WTC11 (cell line): ENCODE results near the gene ATF4. TPM values are rescaled to one million over a fixed set of nuclear protein-coding genes. Genes with fewer than 3 reads are reported as not detected.

Experiments
- ATAC-seq: fragments of 200-7000 bp; cut with Tn5 transposase; 2 replicates; pipeline ENCODE4 v1.10.0; 2021; ENCODE audit warnings: mild to moderate bottlenecking, moderate library complexity
- CTCF ChIA-PET: fragments of 300-600 bp; sonication (Branson Sonifier 250); formaldehyde crosslinking; loops from one replicate; lab custom pipeline; 2021; ENCODE audit warnings: antibody characterized with exemption; lab: Charles Lee
- POLR2A ChIA-PET: fragments of 350-600 bp; sonication (Branson Sonifier 250); formaldehyde crosslinking; loops from one replicate; lab custom pipeline; 2021; ENCODE audit warnings: antibody characterized with exemption; lab: Charles Lee
- DNase-seq: peaks from one replicate; pipeline ENCODE4 v3.0.0; 2021; ENCODE audit warnings: low spot score
- H3K27ac Mint-ChIP-seq: 2 replicates; pipeline ENCODE4 v1.8.0; 2021; ENCODE audit warnings: mixed read lengths
- H3K27me3 Mint-ChIP-seq: 2 replicates; pipeline ENCODE4 v1.8.0; 2021; ENCODE audit warnings: low read depth, mild to moderate bottlenecking, moderate library complexity, mixed read lengths
- H3K36me3 Mint-ChIP-seq: 2 replicates; pipeline ENCODE4 v1.8.0; 2021; ENCODE audit warnings: mixed read lengths
- H3K4me1 Mint-ChIP-seq: 2 replicates; pipeline ENCODE4 v1.8.0; 2022; ENCODE audit warnings: mixed read lengths
- H3K4me3 Mint-ChIP-seq: 2 replicates; pipeline ENCODE4 v1.8.0; 2021; ENCODE audit warnings: mild to moderate bottlenecking, moderate library complexity, mixed read lengths
- H3K9me3 Mint-ChIP-seq: 2 replicates; pipeline ENCODE4 v1.8.0; 2021; ENCODE audit warnings: mixed read lengths
- ARID4B ChIP-seq: sonication (generic); formaldehyde crosslinking; IDR thresholded peaks from 2 replicates; pipeline ENCODE4 v1.8.0; 2023; ENCODE audit warnings: missing genetic modification reagents, mild to moderate bottlenecking, borderline replicate concordance
- ATF3 ChIP-seq: sonication (generic); formaldehyde crosslinking; conservative IDR thresholded peaks from 2 replicates; pipeline ENCODE4 v1.8.1; 2022; ENCODE audit warnings: mild to moderate bottlenecking, missing genetic modification reagents
- FOXP4 ChIP-seq: sonication (generic); formaldehyde crosslinking; IDR thresholded peaks from 2 replicates; pipeline ENCODE4 v1.8.0; 2022; ENCODE audit warnings: mild to moderate bottlenecking, missing genetic modification reagents
- HMGA2 ChIP-seq: fragments of 250-450 bp; sonication (Bioruptor Pico); IDR thresholded peaks from 2 replicates; pipeline ENCODE4 v1.4.0; 2021; ENCODE audit warnings: mild to moderate bottlenecking, moderate library complexity
- JUN ChIP-seq: sonication (generic); formaldehyde crosslinking; IDR thresholded peaks from 2 replicates; pipeline ENCODE4 v1.8.0; 2023; ENCODE audit warnings: mild to moderate bottlenecking, missing genetic modification reagents
- KAT7 ChIP-seq: sonication (generic); formaldehyde crosslinking; IDR thresholded peaks from 2 replicates; pipeline ENCODE4 v1.8.1; 2023; ENCODE audit warnings: missing genetic modification reagents, mild to moderate bottlenecking, borderline replicate concordance
- PRRX2 ChIP-seq: fragments of 250-450 bp; sonication (Bioruptor Pico); IDR thresholded peaks from 2 replicates; pipeline ENCODE4 v1.8.0; 2021; ENCODE audit warnings: mild to moderate bottlenecking
- SOX15 ChIP-seq: fragments of 250-450 bp; sonication (Bioruptor Pico); IDR thresholded peaks from 2 replicates; pipeline ENCODE4 v1.9.0; 2021; ENCODE audit warnings: mild to moderate bottlenecking
- ZBTB21 ChIP-seq: sonication (generic); formaldehyde crosslinking; IDR thresholded peaks from 2 replicates; pipeline ENCODE4 v1.8.1; 2023; ENCODE audit warnings: mild to moderate bottlenecking, missing genetic modification reagents, borderline replicate concordance
- ZNF263 ChIP-seq: sonication (generic); formaldehyde crosslinking; IDR thresholded peaks from 2 replicates; pipeline ENCODE4 v1.8.1; 2022; ENCODE audit warnings: low read depth, mild to moderate bottlenecking, moderate library complexity, missing genetic modification reagents
- total RNA-seq: library from RNA; stranded (reverse); gene quantifications from 3 replicates; pipeline ENCODE4 v1.2.3, GENCODE V29; 2021
- TF ChIP-seq, protein P1 (sequence below): sonication (generic); formaldehyde crosslinking; IDR thresholded peaks from 2 replicates; pipeline ENCODE4 v1.8.1; 2023; ENCODE audit warnings: mild to moderate bottlenecking, missing genetic modification reagents
- TF ChIP-seq, protein P2 (sequence below): sonication (generic); formaldehyde crosslinking; IDR thresholded peaks from 2 replicates; pipeline ENCODE4 v1.8.1; 2023; ENCODE audit warnings: mild to moderate bottlenecking, missing genetic modification reagents, moderate library complexity
- TF ChIP-seq, protein P3 (sequence below): sonication (generic); formaldehyde crosslinking; IDR thresholded peaks from 2 replicates; pipeline ENCODE4 v1.8.1; 2023; ENCODE audit warnings: mild to moderate bottlenecking, missing genetic modification reagents
- TF ChIP-seq, protein P4 (sequence below): sonication (generic); formaldehyde crosslinking; IDR thresholded peaks from 2 replicates; pipeline ENCODE4 v1.8.0; 2023; ENCODE audit warnings: missing genetic modification reagents

ATF4 gene
- total RNA-seq, 1 experiment from 2014 or later = 460 TPM

DNA sequence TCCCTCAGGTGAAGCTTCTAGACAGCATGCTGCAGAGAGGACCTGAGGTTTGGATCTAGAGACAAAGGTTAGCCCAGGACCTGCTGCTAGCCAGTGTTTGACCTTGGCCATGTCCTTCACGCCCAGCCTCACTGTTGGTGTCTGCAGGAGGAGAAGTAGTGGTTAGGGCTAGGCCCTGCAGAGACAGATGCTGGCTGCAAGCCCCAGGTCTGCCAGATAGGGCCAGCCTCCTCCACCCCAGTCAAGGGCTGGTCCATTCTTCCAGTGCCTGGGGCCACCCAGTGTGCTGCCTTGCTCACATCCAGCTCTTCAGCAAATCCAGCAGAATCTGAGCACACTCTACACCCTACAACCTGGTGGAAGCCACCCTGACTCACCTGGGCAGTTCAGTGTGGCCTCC is 39.8 kb upstream of the ATF4 start (continued):
- no peak for TF ChIP-seq ARID4B (CRISPR knock-in tag)
- TF ChIP-seq ZNF263 (CRISPR knock-in tag) = no peak
- TF ChIP-seq, all 79 proteins: peak for 0

DNA sequence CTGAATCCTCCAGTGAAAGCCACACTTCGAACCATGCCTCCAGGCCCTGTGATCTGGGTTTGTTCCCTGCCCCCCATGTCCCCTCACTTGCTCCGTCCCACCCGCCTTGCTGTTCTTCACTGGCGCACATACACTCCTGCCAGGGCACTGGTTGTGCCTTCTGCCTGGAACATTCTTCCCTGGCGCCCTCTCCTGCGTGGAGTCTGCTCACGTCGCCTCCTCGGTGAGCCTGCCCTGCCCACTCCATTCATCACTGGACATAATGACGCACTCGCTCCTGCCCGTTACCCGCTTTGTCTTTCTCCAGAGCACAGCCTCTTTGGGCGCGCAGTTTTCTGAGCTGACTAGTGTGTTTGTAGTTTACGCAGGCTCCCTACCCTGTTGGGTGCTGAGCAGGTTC is 39.3 kb upstream of the ATF4 start:
- Mint-ChIP-seq H3K9me3 (no peaks in the 10 kb centered on the region), H3K4me3 (no peak overlapping the region), H3K36me3 (no peaks in the 10 kb centered on the region), H3K4me1 (no peaks in the 10 kb centered on the region), H3K27ac (no peak overlapping the region), H3K27me3 (no peaks in the 10 kb centered on the region; the same call in 1 of the 2 replicates)
- no peak for DNase-seq
- ChIA-PET POLR2A (no interaction called here), CTCF (interaction anchor here (1.2 to 2.0 kb wide), 2 partner anchors 9 to 48 kb away, joined by 3 to 5 read pairs; no protein-coding TSS in a partner anchor)
- ATAC-seq = no peak
- TF ChIP-seq ZNF263 (CRISPR knock-in tag) = no peak
- TF ChIP-seq ZBTB21 (CRISPR knock-in tag) = no peak
- TF ChIP-seq HMGA2 (CRISPR knock-in tag) = no peak
- no peak for TF ChIP-seq FOXP4 (CRISPR knock-in tag)
- TF ChIP-seq, protein P1, sequence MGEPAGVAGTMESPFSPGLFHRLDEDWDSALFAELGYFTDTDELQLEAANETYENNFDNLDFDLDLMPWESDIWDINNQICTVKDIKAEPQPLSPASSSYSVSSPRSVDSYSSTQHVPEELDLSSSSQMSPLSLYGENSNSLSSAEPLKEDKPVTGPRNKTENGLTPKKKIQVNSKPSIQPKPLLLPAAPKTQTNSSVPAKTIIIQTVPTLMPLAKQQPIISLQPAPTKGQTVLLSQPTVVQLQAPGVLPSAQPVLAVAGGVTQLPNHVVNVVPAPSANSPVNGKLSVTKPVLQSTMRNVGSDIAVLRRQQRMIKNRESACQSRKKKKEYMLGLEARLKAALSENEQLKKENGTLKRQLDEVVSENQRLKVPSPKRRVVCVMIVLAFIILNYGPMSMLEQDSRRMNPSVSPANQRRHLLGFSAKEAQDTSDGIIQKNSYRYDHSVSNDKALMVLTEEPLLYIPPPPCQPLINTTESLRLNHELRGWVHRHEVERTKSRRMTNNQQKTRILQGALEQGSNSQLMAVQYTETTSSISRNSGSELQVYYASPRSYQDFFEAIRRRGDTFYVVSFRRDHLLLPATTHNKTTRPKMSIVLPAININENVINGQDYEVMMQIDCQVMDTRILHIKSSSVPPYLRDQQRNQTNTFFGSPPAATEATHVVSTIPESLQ (CRISPR knock-in tag) = no peak
- TF ChIP-seq, protein P2, sequence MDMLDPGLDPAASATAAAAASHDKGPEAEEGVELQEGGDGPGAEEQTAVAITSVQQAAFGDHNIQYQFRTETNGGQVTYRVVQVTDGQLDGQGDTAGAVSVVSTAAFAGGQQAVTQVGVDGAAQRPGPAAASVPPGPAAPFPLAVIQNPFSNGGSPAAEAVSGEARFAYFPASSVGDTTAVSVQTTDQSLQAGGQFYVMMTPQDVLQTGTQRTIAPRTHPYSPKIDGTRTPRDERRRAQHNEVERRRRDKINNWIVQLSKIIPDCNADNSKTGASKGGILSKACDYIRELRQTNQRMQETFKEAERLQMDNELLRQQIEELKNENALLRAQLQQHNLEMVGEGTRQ (CRISPR knock-in tag) = no peak
- no peak for TF ChIP-seq SOX15
- TF ChIP-seq KAT7 (CRISPR knock-in tag) = no peak
- TF ChIP-seq, protein P3, sequence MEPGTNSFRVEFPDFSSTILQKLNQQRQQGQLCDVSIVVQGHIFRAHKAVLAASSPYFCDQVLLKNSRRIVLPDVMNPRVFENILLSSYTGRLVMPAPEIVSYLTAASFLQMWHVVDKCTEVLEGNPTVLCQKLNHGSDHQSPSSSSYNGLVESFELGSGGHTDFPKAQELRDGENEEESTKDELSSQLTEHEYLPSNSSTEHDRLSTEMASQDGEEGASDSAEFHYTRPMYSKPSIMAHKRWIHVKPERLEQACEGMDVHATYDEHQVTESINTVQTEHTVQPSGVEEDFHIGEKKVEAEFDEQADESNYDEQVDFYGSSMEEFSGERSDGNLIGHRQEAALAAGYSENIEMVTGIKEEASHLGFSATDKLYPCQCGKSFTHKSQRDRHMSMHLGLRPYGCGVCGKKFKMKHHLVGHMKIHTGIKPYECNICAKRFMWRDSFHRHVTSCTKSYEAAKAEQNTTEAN (CRISPR knock-in tag) = no peak
- no peak for TF ChIP-seq PRRX2 (CRISPR knock-in tag)
- no peak for TF ChIP-seq JUN (CRISPR knock-in tag)
- TF ChIP-seq, protein P4, sequence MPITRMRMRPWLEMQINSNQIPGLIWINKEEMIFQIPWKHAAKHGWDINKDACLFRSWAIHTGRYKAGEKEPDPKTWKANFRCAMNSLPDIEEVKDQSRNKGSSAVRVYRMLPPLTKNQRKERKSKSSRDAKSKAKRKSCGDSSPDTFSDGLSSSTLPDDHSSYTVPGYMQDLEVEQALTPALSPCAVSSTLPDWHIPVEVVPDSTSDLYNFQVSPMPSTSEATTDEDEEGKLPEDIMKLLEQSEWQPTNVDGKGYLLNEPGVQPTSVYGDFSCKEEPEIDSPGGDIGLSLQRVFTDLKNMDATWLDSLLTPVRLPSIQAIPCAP (CRISPR knock-in tag) = no peak
- TF ChIP-seq ATF3 (CRISPR knock-in tag) = no peak
